ENCODE measurements around the gene PDE11A.

DNA sequence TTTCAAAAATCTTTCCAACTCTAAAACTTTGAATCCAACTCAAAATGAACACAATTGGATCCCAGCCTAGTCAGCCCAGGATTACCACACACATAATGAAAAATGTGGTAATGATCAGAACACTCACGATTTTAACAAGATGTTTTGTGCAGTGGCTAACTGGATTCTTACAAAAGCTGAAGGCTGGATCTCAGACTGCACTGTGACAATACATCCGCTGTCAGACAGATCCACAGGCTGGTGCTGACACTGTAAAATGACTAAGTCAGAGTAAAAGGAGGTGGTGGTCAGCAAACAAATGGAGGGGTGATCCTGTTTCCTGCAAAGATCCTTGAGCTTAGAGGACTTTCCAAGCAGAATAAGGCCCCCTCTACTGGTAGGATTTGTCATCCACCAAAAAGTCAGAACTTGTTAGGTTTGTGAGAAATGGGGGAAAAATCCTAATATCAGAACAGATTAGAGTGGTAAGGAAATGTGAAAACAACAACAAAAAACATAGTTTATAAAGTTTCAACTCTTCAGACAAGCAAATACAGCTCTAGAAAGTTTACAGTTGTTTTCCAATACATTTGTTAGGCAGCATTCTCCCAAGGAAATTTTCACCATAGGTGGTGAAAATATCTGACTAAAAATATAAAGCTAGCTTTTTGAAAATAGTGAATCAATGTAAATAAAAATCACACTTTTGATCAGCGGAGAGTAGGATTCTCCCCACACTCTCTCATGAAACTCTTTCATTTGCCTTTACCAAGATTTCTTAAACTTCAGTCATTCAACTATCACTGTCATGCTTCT lies 468.1 kb downstream of the PDE11A start:
- TF ChIP-seq FOXK2 (IDR thresholded peaks at IDR 0.05) (no peak), SP1 (IDR thresholded peaks at IDR 0.05) (no peak), FOXM1 (IDR thresholded peaks at IDR 0.05; ENCODE audit: borderline replicate concordance) (no peak), ARNT (IDR thresholded peaks at IDR 0.05) (no peak), FOXA1 (IDR thresholded peaks at IDR 0.05) (no peak), TARDBP (IDR thresholded peaks at IDR 0.05) (no peak), SUZ12 (IDR thresholded peaks at IDR 0.05) (no peak), CTBP1 (IDR thresholded peaks at IDR 0.05; ENCODE audit: borderline replicate concordance) (no peak), HDGF (IDR thresholded peaks at IDR 0.05; ENCODE audit: borderline replicate concordance) (no peak), BHLHE40 (IDR thresholded peaks at IDR 0.05; ENCODE audit: borderline replicate concordance) (no peak)
